HS-27A (cell line): ENCODE measurements around the gene NBPF3.
A peak's percentile ranks its signal among the peaks of the same experiment; 100 is the strongest.

Experiments used
- DNase-seq: peaks from one replicate; pipeline ENCODE4 v3.0.0-alpha.2; 2012; ENCODE audit warnings: low read depth, missing footprints

Gene NBPF3

DNA sequence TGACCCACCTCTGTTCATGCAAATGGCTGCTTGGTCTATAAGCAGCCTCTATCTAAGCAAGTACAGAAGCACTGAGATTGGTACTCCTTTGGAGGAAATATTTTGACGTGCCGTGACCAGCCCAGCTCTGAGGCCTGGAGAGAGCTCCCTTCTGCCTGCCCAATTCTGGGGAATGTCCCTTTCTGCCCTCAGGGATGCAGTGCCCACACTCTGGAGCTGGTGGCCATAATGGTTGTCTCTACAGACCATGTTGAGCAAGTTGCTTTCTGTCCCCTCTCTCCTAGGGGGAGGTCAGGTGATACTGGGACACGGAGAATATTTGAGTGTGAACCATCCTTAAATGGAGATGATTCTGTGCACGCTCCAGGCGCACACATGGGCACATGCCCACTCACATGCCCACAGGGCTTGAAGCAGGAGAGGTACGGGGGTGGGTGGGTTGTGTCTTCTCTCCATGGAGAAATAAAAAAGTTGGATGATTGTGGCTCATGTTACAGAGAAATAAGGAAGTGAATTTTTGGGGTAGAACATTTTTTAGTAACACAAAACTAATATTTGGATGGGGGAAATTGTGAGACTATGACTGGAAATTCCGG, 55.4 kb downstream of the NBPF3 start:
- no peak for DNase-seq

- DNase-seq: no peak
These were observed 56.1 kb downstream of the NBPF3 start for GRCh38 chr1:21496063-21496462.

DNA sequence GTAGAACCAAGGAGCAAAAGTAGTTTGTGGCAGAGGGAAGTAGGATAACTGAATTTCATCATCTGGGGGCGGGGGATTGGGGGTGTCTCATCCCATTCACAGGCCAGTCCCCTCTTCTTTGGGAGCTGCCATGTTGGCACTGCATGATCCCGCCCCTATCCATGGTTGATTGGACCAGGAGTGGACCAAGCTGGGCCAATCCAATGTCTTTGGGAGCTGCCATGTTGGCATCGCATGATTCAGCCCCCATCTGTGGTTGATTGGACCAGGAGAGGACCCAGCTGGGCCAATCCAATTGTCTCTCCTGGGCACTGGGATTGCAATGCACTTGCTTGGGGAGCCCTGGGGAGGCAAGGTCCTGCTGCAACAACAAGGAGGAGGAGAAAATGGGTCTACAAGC, 56.9 kb downstream of the NBPF3 start:
- no peak for DNase-seq

GRCh38 chr1:21497466-21498061, 57.6 kb downstream of the NBPF3 start:
- DNase-seq: no peak

GRCh38 chr1:21499283-21499950, 59.5 kb downstream of the NBPF3 start:
- no peak for DNase-seq

GRCh38 chr1:21503706-21504377, 63.9 kb downstream of the NBPF3 start:
- no peak for DNase-seq

GRCh38 chr1:21506804-21507203, 66.9 kb downstream of the NBPF3 start:
- DNase-seq: no peak

DNA sequence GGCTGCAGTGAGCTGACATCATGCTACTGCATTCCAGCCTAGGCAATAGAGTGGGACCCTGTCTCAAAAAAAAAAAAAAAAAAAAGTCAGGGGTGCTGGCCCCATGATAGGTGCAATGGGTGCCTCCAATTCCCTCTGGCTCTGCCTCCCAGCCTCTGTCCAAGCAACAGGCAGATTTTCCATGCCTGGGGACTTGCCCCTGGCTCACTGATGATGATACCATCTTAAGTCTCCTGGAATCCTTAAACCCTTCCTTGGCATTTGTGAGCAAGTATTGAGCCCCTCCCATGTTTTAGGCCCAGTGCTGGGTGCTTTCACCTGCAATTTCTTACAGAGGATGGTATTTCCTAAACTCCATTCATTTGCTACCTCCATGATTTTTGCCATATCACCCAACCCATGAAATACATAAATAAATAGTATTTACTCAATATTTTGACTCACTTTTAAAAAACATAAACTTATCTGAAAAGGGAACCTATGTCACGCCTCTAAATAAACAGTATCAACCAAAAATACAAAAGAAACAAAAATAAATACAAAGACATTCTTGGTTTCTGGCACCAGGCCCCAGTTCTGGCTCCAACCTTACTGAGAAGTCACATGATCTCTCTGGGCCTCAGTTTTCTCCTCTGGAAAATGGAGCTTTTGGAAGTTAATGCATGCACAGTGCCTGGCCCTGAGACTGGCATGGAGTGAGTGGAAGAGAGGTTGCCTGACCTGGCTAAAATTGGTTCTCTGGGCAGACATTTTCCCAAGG, 67.8 kb downstream of the NBPF3 start:
- DNase-seq: no peak

DNA sequence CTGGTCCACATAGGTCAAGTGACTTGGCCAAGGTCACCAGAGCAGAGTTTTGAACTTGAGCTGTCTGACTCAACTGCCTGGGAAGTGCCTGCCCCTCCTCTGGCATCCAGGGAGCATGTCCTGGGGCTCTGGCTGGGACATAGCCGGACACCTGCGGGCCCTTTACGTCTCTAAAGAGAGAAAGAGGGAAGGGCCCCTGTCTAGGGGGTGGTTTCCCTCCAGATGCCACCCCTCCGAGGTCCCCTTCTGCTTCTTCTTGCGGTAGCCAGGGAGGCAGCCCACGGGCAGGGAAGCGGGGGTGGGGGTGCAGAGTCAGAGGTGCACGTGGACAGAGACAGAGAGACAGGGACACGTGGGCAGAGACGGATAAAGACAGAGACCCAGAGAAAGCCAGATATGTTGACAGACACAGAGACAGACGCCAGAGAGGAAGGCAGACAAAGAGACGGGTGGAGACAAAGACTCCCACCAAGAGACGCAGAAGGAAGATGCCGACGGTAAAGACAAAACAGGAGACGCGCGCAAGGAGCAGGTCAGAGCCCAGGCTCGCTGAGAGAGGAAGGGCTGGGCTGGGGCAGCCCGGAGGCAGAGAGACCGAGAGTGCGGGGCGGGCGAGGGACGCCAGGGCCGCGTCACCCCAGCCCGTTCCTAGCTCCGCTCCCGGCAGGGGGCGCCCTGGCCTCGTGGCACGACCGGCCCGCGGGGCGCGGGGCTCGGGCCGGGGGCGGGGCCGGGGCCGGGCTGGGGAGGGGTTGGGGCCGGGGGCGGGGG, 68.8 kb downstream of the NBPF3 start:
- DNase-seq: no peak

DNA sequence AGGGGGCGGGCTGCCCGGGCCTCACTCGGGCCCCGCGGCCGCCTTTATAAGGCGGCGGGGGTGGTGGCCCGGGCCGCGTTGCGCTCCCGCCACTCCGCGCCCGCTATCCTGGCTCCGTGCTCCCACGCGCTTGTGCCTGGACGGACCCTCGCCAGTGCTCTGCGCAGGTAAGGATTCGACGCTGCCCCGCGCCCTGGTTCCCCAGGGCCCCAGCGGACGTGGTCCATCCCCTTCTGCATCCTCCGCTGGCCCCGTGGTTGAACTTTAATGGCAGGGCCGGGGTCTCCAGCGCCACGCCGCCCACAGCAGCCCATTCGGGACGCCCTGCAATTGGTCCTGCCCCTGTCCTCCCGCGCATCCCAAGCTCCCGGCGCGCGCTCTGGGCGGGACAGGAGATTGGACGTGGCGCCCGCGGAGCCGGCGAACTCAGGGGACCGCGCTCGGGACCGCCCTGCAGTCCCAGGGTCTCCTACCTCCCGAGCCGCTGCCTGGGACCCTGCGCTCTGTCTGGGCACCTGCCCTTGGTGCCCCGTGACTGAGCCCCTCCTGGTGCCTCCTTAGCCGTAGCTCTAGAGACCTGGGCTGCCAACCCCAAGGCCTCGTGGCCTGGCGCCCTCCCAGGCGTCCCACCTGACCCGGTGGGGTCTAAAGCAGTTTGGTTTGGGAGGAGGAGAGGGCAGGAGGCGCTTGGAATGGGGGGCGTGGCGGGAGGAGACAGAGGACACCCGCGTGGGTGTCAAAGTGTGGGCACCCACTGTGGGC, 69.6 kb downstream of the NBPF3 start, which contains the start of gene ALPL:
Gene ALPL, plus strand, starts transcription at position 73 of the 762 bp plus-strand sequence. CDS start 44,659 bp downstream, outside the sequence.
- DNase-seq: no peak

GRCh38 chr1:21510113-21510493, 70.2 kb downstream of the NBPF3 start:
- DNase-seq: no peak

DNA sequence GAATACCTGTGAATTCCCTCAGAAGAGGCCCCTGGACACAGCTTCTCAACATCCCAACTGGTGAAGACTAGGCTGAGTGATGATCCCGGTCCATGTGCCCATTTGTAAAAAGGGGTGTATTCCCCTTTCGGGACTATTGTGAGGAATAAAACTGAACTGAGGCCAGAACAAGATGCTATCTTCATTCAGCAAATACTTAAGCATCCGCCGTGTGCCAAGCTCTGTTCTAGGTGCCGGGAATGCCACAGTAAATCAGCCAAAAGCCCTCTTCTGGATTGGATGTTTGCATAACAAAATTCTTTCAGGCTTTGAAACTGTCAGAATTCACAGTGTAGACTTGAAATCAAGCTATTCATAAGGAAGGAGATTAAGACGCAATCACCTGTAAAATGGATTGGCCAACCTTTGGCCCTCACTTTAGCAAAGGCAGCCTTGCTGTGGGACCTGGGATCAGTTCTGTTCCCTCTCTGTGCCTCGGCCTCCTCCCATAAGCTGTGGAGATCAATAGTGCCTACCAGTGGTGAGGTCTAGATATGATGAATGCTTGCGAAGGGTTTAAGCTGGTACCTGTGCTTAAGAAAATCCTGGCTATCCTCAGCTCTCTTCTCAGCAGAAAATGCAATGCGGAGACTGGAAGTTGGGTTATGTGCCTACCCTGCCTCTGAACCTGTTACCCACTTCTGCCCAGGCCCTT, 71.1 kb downstream of the NBPF3 start:
- DNase-seq: no peak

- peak; percentile 69 for DNase-seq
These were observed 71.9 kb downstream of the NBPF3 start for GRCh38 chr1:21511579-21512522.

- DNase-seq: no peak
These were observed 74.3 kb downstream of the NBPF3 start for GRCh38 chr1:21514245-21514644.

- DNase-seq: no peak
These were observed 77.2 kb downstream of the NBPF3 start for GRCh38 chr1:21517161-21517589.

- no peak for DNase-seq
These were observed 77.9 kb downstream of the NBPF3 start for GRCh38 chr1:21517660-21518480.

GRCh38 chr1:21518774-21519455, 79.0 kb downstream of the NBPF3 start:
- no peak for DNase-seq
